Activated CD4-positive, alpha-beta T cell treated with anti-CD3 and anti-CD28 coated beads, Interleukin-2, amount 10 ng/mL, durations not matched to agents 7 days and 5 days (primary cell): ENCODE measurements around the gene TUBGCP3. TPM values are rescaled to one million over a fixed set of nuclear protein-coding genes. Genes with fewer than 3 reads are reported as not detected.

Source experiments
- CTCF ChIA-PET: fragments of 350-600 bp; sonication (Branson Sonifier 250); formaldehyde crosslinking; loops from one replicate; lab custom pipeline; 2021; ENCODE audit warnings: antibody characterized with exemption; lab: Charles Lee
- POLR2A ChIA-PET: fragments of 350-600 bp; sonication (Branson Sonifier 250); formaldehyde crosslinking; loops from one replicate; lab custom pipeline; 2021; ENCODE audit warnings: antibody characterized with exemption; lab: Charles Lee
- DNase-seq: peaks from one replicate; pipeline ENCODE4 v3.0.0-alpha.2; 2020
- H3K27ac Mint-ChIP-seq: one replicate; pipeline ENCODE4 v1.8.0; 2021; ENCODE audit warnings: mild to moderate bottlenecking, moderate library complexity, mixed read lengths
- H3K27me3 Mint-ChIP-seq: one replicate; pipeline ENCODE4 v1.8.0; 2021; ENCODE audit warnings: mixed read lengths
- H3K36me3 Mint-ChIP-seq: one replicate; pipeline ENCODE4 v1.8.0; 2021; ENCODE audit warnings: low read depth, mixed read lengths
- H3K4me1 Mint-ChIP-seq: one replicate; pipeline ENCODE4 v1.8.0; 2021; ENCODE audit warnings: mixed read lengths
- H3K4me3 Mint-ChIP-seq: one replicate; pipeline ENCODE4 v1.8.0; 2021; ENCODE audit warnings: mild to moderate bottlenecking, moderate library complexity, mixed read lengths
- H3K9me3 Mint-ChIP-seq: one replicate; pipeline ENCODE4 v1.8.0; 2021; ENCODE audit warnings: mixed read lengths
- total RNA-seq, 2 experiments: library from RNA; stranded (reverse); gene quantifications; one replicate each; pipeline ENCODE4 v1.2.3, GENCODE V29; 2021

The TUBGCP3 gene
- total RNA-seq, 2 experiments from 2014 or later: 59.7 to 67.7 TPM

- ChIA-PET CTCF (interaction anchor here (1.3 kb wide), 1 partner anchor 31 kb away, joined by 3 read pairs; no protein-coding TSS in a partner anchor), POLR2A (no interaction called here)
- Mint-ChIP-seq H3K27ac (no peak overlapping the region), H3K4me3 (no peak overlapping the region), H3K9me3 (no peaks in the 10 kb centered on the region), H3K36me3 (no peaks in the 10 kb centered on the region), H3K27me3 (no peaks in the 10 kb centered on the region), H3K4me1 (no peaks in the 10 kb centered on the region)
- DNase-seq: no peak
These were observed 114.1 kb downstream of the TUBGCP3 start for GRCh38 chr13:112473818-112474217.

GRCh38 chr13:112469071-112469745 lies 118.7 kb downstream of the TUBGCP3 start:
- Mint-ChIP-seq H3K27ac (no peak overlapping the region), H3K27me3 (no peaks in the 10 kb centered on the region), H3K36me3 (no peaks in the 10 kb centered on the region), H3K9me3 (no peaks in the 10 kb centered on the region), H3K4me1 (no peaks in the 10 kb centered on the region), H3K4me3 (no peak overlapping the region)
- no peak for DNase-seq
- POLR2A ChIA-PET: no interaction called here
- CTCF ChIA-PET: no interaction called here

- POLR2A ChIA-PET: no interaction called here
- CTCF ChIA-PET: no interaction called here
- Mint-ChIP-seq H3K4me3 (no peak overlapping the region), H3K36me3 (no peaks in the 10 kb centered on the region), H3K4me1 (no peaks in the 10 kb centered on the region), H3K27ac (no peak overlapping the region), H3K27me3 (no peaks in the 10 kb centered on the region), H3K9me3 (no peaks in the 10 kb centered on the region)
- no peak for DNase-seq
These were observed 119.9 kb downstream of the TUBGCP3 start for GRCh38 chr13:112468069-112468468.

- no peak overlapping the region for H3K27ac Mint-ChIP-seq
- H3K27me3 Mint-ChIP-seq: peaks cover 5% of the 10 kb centered on the region
- H3K36me3 Mint-ChIP-seq: no peaks in the 10 kb centered on the region
- no peaks in the 10 kb centered on the region for H3K4me1 Mint-ChIP-seq
- CTCF ChIA-PET: no interaction called here
- H3K9me3 Mint-ChIP-seq: peaks cover 4% of the 10 kb centered on the region
- no peak overlapping the region for H3K4me3 Mint-ChIP-seq
- POLR2A ChIA-PET: no interaction called here
- no peak for DNase-seq
These were observed 120.7 kb downstream of the TUBGCP3 start for GRCh38 chr13:112467236-112467635.

GRCh38 chr13:112466132-112467058 lies 121.6 kb downstream of the TUBGCP3 start:
- no peak for DNase-seq
- peaks cover 5% of the 10 kb centered on the region for H3K27me3 Mint-ChIP-seq
- ChIA-PET CTCF (no interaction called here), POLR2A (no interaction called here)
- H3K27ac Mint-ChIP-seq: no peak overlapping the region
- no peaks in the 10 kb centered on the region for H3K36me3 Mint-ChIP-seq
- peaks cover 5% of the 10 kb centered on the region for H3K9me3 Mint-ChIP-seq
- no peak overlapping the region for H3K4me3 Mint-ChIP-seq
- H3K4me1 Mint-ChIP-seq: no peaks in the 10 kb centered on the region

GRCh38 chr13:112465251-112466131 lies 122.5 kb downstream of the TUBGCP3 start:
- CTCF ChIA-PET: no interaction called here
- Mint-ChIP-seq H3K9me3 (peaks cover 5% of the 10 kb centered on the region), H3K4me3 (no peak overlapping the region), H3K36me3 (no peaks in the 10 kb centered on the region), H3K27me3 (peaks cover 5% of the 10 kb centered on the region), H3K4me1 (no peaks in the 10 kb centered on the region), H3K27ac (no peak overlapping the region)
- no peak for DNase-seq
- POLR2A ChIA-PET: no interaction called here

GRCh38 chr13:112464720-112465119 lies 123.2 kb downstream of the TUBGCP3 start:
- H3K4me3 Mint-ChIP-seq: no peak overlapping the region
- no peak overlapping the region for H3K27ac Mint-ChIP-seq
- no peak for DNase-seq
- POLR2A ChIA-PET: no interaction called here
- peaks cover 5% of the 10 kb centered on the region for H3K9me3 Mint-ChIP-seq
- no peaks in the 10 kb centered on the region for H3K36me3 Mint-ChIP-seq
- no peaks in the 10 kb centered on the region for H3K4me1 Mint-ChIP-seq
- H3K27me3 Mint-ChIP-seq: peaks cover 11% of the 10 kb centered on the region
- CTCF ChIA-PET: no interaction called here

- no peak overlapping the region for H3K4me3 Mint-ChIP-seq
- H3K27ac Mint-ChIP-seq: no peak overlapping the region
- DNase-seq: no peak
- H3K36me3 Mint-ChIP-seq: no peaks in the 10 kb centered on the region
- ChIA-PET POLR2A (no interaction called here), CTCF (no interaction called here)
- peaks cover 5% of the 10 kb centered on the region for H3K9me3 Mint-ChIP-seq
- H3K27me3 Mint-ChIP-seq: peaks cover 16% of the 10 kb centered on the region
- no peaks in the 10 kb centered on the region for H3K4me1 Mint-ChIP-seq
These were observed 125.5 kb downstream of the TUBGCP3 start for GRCh38 chr13:112462408-112462807.

GRCh38 chr13:112457485-112457884 lies 130.5 kb downstream of the TUBGCP3 start:
- ChIA-PET POLR2A (no interaction called here), CTCF (no interaction called here)
- peaks cover 13% of the 10 kb centered on the region for H3K27me3 Mint-ChIP-seq
- H3K4me1 Mint-ChIP-seq: no peaks in the 10 kb centered on the region
- H3K9me3 Mint-ChIP-seq: peaks cover 4% of the 10 kb centered on the region
- H3K36me3 Mint-ChIP-seq: no peaks in the 10 kb centered on the region
- DNase-seq: no peak
- no peak overlapping the region for H3K4me3 Mint-ChIP-seq
- H3K27ac Mint-ChIP-seq: no peak overlapping the region

- CTCF ChIA-PET: no interaction called here
- POLR2A ChIA-PET: no interaction called here
- no peaks in the 10 kb centered on the region for H3K4me1 Mint-ChIP-seq
- no peaks in the 10 kb centered on the region for H3K36me3 Mint-ChIP-seq
- H3K9me3 Mint-ChIP-seq: no peaks in the 10 kb centered on the region
- no peak overlapping the region for H3K27ac Mint-ChIP-seq
- H3K27me3 Mint-ChIP-seq: peaks cover 11% of the 10 kb centered on the region
- no peak overlapping the region for H3K4me3 Mint-ChIP-seq
- no peak for DNase-seq
These were observed 130.9 kb downstream of the TUBGCP3 start for GRCh38 chr13:112457081-112457480.

- no peak for DNase-seq
- ChIA-PET POLR2A (no interaction called here), CTCF (no interaction called here)
- Mint-ChIP-seq H3K4me3 (no peak overlapping the region), H3K4me1 (no peaks in the 10 kb centered on the region), H3K36me3 (no peaks in the 10 kb centered on the region), H3K27me3 (peaks cover 11% of the 10 kb centered on the region), H3K27ac (no peak overlapping the region), H3K9me3 (no peaks in the 10 kb centered on the region)
These were observed 131.6 kb downstream of the TUBGCP3 start for GRCh38 chr13:112456138-112457056.

GRCh38 chr13:112455476-112456059 lies 132.4 kb downstream of the TUBGCP3 start:
- H3K27ac Mint-ChIP-seq: no peak overlapping the region
- no peaks in the 10 kb centered on the region for H3K9me3 Mint-ChIP-seq
- H3K27me3 Mint-ChIP-seq: peaks cover 11% of the 10 kb centered on the region
- H3K4me3 Mint-ChIP-seq: no peak overlapping the region
- no peak for DNase-seq
- no peaks in the 10 kb centered on the region for H3K4me1 Mint-ChIP-seq
- CTCF ChIA-PET: no interaction called here
- H3K36me3 Mint-ChIP-seq: no peaks in the 10 kb centered on the region
- POLR2A ChIA-PET: no interaction called here
